HG03097 (cell line): ENCODE measurements around the gene HDAC1.

Experiments
- ATAC-seq: cut with Tn5 transposase; IDR thresholded peaks from one replicate; pipeline ENCODE4 v1.9.1; 2021; ENCODE audit not compliant: unreplicated experiment, low FRiP score

HDAC1 gene

GRCh38 chr1:32363713-32364112 lies 71.8 kb downstream of the HDAC1 start:
- ATAC-seq, result no peak

- ATAC-seq, result no peak
These were observed 73.0 kb downstream of the HDAC1 start for GRCh38 chr1:32364836-32365235.

GRCh38 chr1:32365445-32365844 lies 73.6 kb downstream of the HDAC1 start:
- no peak for ATAC-seq

DNA sequence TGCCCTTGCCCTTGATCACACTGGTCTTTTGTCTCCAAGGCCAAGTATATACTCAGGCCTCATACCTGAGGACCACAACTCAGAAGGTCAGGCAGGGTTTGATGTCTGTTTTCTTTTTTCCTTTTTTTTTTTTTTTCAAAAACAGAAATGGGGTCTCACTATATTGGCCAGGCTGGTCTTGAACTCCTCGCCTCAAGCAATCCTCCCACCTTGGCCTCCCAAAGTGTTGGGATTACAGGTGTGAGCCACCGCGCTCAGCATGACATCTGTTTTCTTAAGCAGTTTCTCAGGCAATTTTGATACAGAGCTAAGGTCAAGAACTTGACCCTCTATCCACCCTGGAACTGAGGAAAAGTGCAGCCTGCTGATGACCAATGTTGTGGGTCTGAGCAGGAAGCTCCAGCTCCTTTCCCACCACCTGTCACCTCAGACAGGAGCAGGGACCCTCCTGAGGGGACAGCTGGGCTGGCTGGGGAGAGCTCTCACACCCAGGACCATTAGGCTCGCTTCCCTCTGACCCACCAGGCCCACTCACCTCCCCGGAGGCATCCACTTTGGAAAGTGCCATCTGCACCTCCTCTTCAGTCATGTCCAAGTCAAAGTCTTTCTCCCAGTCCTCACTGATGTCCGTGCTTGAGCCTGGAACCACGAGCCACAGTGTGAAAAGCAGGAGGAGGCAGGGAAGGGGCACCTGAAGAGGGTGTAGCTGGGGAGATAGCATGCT lies 76.2 kb downstream of the HDAC1 start:
- ATAC-seq, result no peak

DNA sequence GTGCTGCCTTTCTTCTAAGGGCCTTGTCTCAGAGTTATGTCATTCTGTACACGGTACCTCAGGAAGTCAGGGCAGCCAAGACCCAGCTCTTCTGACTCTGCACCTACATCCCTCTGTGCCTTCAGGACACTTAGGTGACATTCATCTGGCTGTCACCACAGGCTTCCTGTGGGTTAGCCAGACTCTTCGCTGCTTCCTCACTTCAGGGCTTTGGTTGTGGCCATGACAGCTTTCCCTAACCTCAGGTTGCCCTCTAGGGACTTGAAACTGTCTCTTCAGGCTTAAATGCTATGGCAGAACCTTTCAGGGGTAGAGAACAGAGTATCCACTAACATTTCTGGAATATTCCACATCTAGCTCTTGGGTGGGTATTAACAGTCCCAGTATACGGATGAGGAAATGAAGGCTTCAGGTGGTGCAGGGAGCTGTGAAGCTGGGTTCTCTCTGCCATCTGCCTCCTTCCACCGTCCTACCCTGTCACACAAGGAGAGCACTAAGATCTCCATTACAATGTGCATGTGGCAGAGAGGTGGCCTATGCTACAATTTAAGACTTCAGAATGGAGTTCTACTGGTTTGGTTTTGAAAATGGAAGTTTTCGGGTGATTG lies 80.4 kb downstream of the HDAC1 start:
- ATAC-seq, result no peak

DNA sequence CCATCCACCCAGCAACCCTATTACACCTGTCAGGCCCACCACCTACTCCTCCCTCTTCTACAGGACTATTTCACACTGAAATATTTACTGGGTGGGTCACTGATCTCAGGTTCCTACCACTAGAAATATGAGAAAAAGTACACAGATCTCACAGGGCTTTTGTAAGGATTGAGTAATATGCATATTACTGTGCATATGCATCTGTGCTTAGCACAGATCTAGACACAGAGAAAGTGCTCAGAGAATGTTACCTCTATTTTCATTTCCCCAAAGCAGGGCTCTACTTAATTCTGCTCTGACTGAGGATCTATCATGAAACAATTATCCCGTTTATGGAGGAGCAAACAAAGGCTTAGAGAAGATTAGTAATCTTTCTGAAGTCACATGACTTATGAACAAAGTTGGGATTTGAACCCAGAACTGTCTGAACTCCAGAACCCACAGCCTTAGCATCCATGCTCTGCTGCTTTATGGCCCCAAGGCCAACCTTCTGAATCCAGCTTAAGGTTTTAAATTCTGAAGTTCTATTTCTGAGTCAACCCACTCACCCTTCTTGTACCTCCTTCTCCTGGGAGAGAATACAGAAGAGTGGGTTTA lies 82.2 kb downstream of the HDAC1 start:
- ATAC-seq, result no peak

DNA sequence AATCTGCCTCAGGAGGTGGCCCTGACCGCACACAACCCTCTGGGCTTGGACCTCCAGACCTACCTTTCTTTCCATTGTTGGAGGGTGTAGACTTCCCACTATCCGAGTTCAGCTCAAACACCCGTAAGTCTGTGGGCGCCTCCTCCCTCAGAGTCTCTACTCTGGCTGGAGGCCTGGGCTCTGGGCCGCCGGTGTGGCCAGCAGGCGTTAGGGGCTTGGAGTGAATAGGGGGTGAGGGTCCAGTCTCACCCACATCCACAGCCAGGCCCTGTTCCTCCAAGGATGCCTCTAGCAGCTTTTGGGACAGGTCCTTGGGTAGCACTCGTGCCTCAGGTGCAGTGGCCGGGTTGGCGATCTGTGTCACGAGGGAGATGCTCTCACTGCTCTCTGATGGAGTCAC lies 84.3 kb downstream of the HDAC1 start:
- ATAC-seq, result no peak

DNA sequence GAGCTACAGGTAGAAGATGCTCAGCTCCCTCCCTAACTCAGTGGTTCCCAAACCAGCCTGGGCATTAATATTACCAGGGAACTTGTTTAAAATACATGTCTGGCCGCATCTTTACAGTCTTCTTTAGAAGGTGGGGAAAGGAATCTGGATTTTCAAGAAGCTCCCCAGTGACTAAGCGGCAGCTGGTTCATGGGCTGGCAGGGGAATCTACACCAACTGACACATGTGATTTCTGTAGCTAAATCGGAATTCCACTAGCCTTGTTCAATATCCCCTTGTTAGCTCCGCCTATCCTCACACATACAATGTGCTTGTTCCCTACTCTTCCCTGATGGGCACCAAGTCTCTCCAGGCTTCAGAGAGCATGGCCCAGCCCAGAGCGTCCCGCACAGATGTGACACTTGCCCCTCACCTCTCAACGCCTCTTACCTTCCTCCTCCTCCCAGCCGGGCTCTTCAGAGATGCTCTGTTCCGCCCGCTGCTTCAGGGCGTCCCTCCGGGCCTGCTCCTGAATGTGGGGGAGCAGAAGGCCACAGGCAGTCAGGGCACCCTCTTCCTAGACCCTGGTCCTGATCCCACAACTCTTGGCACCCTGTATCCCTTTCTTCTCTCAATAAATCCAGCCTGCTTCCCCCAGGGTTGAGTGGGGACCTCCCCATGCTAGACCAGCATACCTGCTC lies 85.8 kb downstream of the HDAC1 start:
- no peak for ATAC-seq

GRCh38 chr1:32380057-32380456 lies 88.2 kb downstream of the HDAC1 start:
- no peak for ATAC-seq
